WTC11 (cell line): Measurements from ENCODE around the gene IFIT3.
"Not testable (repeated sequence)": the region's sequence is repeated elsewhere in the genome, so short reads cannot be mapped to it uniquely, and the experiment has no call there.

ENCODE experiments used
- EMX1 ChIP-seq: fragments of 250-450 bp; sonication (Bioruptor Pico); IDR thresholded peaks from 2 replicates; pipeline ENCODE4 v1.8.0; 2021; ENCODE audit warnings: mild to moderate bottlenecking
- TF ChIP-seq, protein P1 (sequence below): sonication (generic); formaldehyde crosslinking; IDR thresholded peaks from 2 replicates; pipeline ENCODE4 v1.8.1; 2022; ENCODE audit warnings: mild to moderate bottlenecking, moderate library complexity, missing genetic modification reagents
- TF ChIP-seq, protein P2 (sequence below): sonication (generic); formaldehyde crosslinking; conservative IDR thresholded peaks from 2 replicates; pipeline ENCODE4 v1.8.1; 2022; ENCODE audit warnings: mild to moderate bottlenecking, missing genetic modification reagents

DNA sequence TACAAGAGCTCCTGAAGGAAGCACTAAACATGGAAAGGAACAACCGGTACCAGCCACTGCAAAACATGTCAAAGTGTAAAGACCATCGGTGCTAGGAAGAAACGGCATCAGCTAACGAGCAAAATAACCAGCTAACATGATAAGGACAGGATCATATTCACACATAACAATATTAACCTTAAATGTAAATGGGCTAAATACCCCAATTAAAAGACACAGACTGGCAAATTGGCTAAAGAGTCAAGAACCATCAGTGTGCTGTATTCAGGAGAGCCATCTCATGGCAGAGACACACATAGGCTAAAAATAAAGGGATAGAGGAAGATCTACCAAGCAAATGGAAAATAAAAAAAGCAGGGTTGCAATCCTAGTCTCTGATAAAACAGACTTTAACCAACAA lies 9.8 kb upstream of the IFIT3 start:
- not testable (repeated sequence) for TF ChIP-seq EMX1
- TF ChIP-seq, protein P1, sequence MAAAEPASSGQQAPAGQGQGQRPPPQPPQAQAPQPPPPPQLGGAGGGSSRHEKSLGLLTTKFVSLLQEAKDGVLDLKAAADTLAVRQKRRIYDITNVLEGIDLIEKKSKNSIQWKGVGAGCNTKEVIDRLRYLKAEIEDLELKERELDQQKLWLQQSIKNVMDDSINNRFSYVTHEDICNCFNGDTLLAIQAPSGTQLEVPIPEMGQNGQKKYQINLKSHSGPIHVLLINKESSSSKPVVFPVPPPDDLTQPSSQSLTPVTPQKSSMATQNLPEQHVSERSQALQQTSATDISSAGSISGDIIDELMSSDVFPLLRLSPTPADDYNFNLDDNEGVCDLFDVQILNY, result not testable (repeated sequence)
- TF ChIP-seq, protein P2, sequence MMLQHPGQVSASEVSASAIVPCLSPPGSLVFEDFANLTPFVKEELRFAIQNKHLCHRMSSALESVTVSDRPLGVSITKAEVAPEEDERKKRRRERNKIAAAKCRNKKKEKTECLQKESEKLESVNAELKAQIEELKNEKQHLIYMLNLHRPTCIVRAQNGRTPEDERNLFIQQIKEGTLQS (CRISPR knock-in tag), result not testable (repeated sequence)
